CD4-positive, alpha-beta T cell treated with Interleukin-1 beta for 1 hour (primary cell): ENCODE measurements around the gene P2RY13.
A peak's percentile ranks its signal among the peaks of the same experiment; 100 is the strongest.

Experiments used
- DNase-seq, 2 donors: peaks; one replicate each; pipeline ENCODE4 v3.0.0-alpha.2; 2020 to 2022

The P2RY13 gene

DNA sequence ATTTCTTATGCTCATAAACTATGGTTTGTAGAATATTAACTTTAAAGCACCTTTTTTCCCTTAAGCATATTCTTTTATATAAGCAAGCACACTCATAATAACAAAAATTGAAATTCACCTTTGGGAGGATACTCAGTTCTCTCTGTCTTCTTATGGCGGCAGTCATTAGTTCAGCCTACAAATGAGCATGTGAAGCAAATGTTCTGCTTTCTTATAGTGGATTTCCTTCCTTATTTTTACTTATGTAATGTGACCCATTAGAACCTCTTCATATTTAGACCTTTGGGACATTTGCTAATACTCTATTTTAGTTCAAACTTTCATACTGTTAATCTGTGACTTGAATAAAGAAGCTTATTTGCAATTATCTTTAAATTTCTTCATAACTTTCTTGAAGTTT lies at the start of gene P2RY13:
Gene P2RY13 (minus strand): TSS at position 187 of the 400 bp plus-strand sequence. CDS start 21 bp downstream, at position 166.
- DNase-seq, result no peak

- DNase-seq, result no peak
These were observed 48.5 kb upstream of the P2RY13 start for GRCh38 chr3:151377768-151378385.

DNA sequence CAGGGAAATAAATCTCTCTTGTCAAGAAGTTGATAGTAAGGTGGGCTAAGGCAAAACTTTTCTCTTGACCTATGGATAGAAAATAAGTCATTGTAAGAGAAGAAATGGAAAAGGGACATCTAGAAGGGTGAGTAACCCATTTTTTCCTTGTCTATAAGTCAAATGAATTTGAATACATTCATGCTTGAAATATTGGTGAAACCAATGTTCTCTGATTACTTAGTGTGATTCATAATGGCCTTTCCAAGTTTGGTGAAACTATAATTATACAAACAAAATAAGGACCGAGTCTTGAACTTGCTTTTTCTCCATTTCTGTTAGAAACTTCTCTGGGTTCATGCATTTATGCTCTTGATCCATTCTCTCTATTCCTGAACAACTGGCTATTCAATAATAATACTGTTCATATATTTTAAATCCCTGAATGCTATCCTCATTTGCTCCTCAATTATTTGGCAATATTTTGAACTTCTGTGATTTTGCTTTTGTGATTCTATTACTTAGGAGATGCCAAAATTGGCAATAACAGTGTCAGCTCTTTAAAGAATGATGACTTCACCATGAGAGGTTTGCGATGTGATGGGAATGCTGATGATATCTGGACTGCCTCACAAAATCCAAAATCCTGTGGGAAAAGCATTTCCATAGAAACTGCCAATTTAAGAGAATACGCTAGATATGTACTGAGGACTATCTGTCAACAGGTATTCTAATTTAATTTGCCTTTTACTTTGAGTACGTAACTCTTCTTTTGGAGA lies 42.9 kb upstream of the P2RY13 start:
- no peak for DNase-seq

DNA sequence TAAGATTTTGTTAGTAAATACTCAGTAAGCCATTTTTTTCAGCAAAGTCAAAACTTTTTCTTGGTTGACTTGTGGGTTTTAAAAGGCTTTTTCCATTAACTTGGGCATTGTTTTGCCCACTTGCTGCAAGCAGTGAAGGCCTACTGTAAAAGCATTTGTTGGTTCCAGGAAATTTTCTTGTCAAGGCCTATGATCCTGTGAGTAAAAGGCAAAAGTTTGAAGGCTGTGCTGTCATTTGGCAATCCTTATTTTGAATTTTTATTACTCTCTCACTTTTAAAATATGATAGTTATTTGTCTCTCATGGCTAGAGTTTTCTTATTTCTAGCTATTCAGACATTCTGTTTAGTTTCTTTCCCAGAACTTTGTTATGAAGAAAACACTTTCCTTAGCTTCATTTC lies 42.2 kb upstream of the P2RY13 start:
- DNase-seq, result no peak

DNA sequence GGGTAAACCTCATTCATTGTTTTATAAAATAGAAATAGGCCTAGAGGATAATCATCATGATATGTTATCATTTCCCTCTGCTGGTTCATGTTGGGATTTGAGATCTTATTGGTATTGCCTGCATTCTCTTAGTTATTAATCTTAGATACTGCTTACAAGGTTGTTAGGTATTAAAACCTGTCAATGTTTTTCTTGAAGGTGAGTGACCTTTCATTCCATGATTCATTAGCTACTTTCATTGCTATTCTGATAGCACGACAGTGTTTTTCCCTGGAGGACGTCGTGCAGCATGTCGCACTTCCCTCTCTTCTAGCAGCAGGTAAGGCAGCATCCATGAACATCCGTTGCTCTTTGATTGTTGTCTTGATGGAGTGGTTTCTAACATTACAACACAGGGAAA lies 38.1 kb upstream of the P2RY13 start:
- DNase-seq, result no peak

- no peak for DNase-seq
These were observed 37.6 kb upstream of the P2RY13 start for GRCh38 chr3:151366993-151367392.

GRCh38 chr3:151362751-151363174 lies 33.4 kb upstream of the P2RY13 start:
- no peak for DNase-seq

DNA sequence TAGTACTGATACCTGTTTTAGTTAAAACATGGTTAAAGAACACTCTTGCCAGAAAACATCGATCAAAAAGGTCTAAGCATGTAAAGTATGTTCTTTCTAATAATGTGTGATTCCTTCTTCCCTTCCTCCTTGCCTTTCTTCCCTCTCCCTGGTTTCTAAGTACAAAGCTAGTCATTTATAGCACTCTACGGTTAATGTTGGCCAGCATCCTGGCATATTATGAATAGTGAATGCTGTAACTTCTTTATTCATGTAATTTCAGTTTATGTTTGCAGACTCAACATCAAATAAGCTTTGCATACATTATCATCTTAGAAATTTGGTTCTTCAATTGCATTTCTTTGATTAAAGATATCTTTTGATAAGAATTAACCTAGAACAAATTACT lies 28.1 kb upstream of the P2RY13 start:
- no peak for DNase-seq

- no peak for DNase-seq
These were observed 27.6 kb upstream of the P2RY13 start for GRCh38 chr3:151356794-151357462.

- no peak for DNase-seq
These were observed 22.3 kb upstream of the P2RY13 start for GRCh38 chr3:151351648-151352047.

- DNase-seq, result no peak
These were observed 21.9 kb upstream of the P2RY13 start for GRCh38 chr3:151351219-151351618.

DNA sequence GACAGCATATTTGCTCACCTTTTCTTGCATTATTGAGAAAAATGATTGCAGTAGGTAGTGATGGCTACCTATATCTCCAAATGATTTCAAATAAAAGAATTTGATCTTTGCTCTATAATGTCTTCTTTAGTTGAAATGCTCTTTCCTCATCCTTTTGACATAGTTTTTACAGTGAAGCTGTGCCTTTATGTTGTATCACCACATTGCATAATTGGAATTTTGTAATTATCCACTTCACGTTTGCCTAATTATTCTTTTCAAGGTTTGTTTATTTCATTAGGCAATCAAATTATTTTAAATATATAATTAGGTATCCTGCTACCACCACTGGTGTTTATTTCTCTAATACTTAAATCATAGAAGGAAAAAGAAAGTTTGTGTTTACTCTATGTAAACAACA lies 21.3 kb upstream of the P2RY13 start:
- no peak for DNase-seq

DNA sequence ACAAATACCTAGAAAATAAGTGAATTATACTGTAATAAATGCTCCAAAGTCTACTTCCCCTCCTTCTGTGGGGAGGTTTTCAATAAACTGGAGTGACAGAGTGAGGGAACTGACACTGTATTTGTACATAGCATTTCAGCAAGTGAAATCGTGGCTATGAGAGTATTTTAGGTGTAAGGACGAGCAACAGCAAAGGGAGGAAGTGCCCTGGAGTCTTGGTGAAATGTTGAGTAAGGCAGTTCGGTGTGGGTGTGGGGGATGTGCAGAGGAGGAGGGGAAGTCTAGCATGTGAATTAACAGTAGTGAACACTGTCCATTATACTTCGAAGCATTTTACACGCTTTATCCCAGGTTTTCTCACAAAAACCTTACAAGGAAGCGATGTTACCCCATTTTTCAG lies 18.1 kb upstream of the P2RY13 start:
- DNase-seq, result peak in 1 of 2 donors; percentile 45

DNA sequence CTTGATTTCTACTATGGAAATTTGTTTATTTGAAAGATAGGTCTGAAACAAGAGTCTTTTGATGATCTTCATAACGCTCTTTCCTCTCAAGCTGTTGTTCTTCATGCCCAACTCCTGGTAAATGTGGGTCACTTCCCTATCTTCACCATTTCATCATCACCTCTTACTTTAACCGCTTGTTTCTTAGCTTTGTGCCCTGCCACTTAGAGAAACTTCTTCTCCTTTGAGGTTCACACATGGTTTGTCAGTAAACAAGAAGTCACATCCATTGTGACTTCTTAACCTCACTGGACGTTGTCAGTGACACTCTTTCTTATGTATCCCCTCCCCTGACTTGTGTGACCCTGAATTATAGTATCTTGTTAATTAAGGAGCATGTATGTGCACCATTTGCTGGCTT lies 16.9 kb upstream of the P2RY13 start:
- DNase-seq, result no peak

- no peak for DNase-seq
These were observed 16.5 kb upstream of the P2RY13 start for GRCh38 chr3:151345859-151346258.

GRCh38 chr3:151331696-151332095 lies 2.3 kb upstream of the P2RY13 start:
- DNase-seq, result no peak

- DNase-seq, result no peak
These were observed 1.6 kb upstream of the P2RY13 start for GRCh38 chr3:151330899-151331298.

GRCh38 chr3:151330379-151330778 lies 1.0 kb upstream of the P2RY13 start:
- DNase-seq, result no peak

- peak; percentile 16 to 17 for DNase-seq
These were observed 902 bp downstream of the P2RY13 start for GRCh38 chr3:151328298-151328995.

DNA sequence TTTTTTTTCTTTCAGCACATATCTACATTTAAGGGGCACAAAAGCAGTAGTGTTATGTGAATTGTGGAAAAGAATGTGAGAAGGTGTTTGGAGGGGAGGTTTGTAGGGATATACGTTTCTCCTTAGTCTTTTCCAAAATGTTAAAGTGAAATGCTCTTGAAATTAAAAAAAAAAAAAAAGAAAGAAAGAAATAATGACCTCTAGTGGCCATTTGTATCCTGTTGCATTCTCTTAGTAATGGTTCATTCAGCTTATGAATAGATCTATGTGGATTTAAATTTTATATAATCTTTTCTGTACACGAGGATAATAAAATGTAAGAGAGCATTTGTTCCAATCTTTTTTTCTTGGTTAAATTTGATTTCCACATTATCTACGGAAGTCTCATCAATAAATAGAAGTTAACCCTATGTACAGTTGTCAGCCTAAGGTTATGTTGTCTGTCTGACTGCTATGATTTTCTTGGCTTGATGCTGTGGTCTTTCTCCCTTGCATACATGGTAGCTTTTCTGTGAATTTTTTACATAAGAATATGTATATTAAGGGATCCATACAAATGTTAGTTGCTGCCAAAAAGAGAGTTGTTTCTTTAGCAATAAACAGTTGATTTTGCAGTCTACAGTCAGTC lies 1.7 kb downstream of the P2RY13 start:
- DNase-seq, result no peak

GRCh38 chr3:151322511-151322910 lies 6.8 kb downstream of the P2RY13 start:
- no peak for DNase-seq

- no peak for DNase-seq
These were observed 7.8 kb downstream of the P2RY13 start for GRCh38 chr3:151321526-151321925.

GRCh38 chr3:151320131-151320530 lies 9.2 kb downstream of the P2RY13 start:
- DNase-seq, result no peak
